Ecto neural progenitor cell (in vitro differentiated cells): ENCODE measurements around the gene GSN.
A peak's percentile ranks its signal among the peaks of the same experiment; 100 is the strongest.

ENCODE experiments used
- DNase-seq: peaks from one replicate; pipeline ENCODE4 v3.0.0-alpha.2; 2018; ENCODE audit warnings: low spot score

GSN gene

GRCh38 chr9:121267689-121268597, at the start of gene GSN:
Gene GSN (plus strand): TSS chr9:121268162. CDS start chr9:121301972, 33,810 bp downstream.
- peak; percentile 89 for DNase-seq

- no peak for DNase-seq
Observed at GRCh38 chr9:121218357-121219027, 49.5 kb upstream of the GSN start.

- no peak for DNase-seq
Observed at GRCh38 chr9:121219530-121219929, 48.4 kb upstream of the GSN start.

- DNase-seq: no peak
Observed at GRCh38 chr9:121220996-121221663, 46.8 kb upstream of the GSN start.

- no peak for DNase-seq
Observed at GRCh38 chr9:121221664-121222055, 46.3 kb upstream of the GSN start.

GRCh38 chr9:121222524-121223171, 45.3 kb upstream of the GSN start:
- DNase-seq: no peak

GRCh38 chr9:121225240-121225639, 42.7 kb upstream of the GSN start:
- DNase-seq: no peak

GRCh38 chr9:121226175-121226574, 41.8 kb upstream of the GSN start:
- DNase-seq: no peak

GRCh38 chr9:121227862-121228261, 40.1 kb upstream of the GSN start:
- no peak for DNase-seq

GRCh38 chr9:121230256-121230655, 37.7 kb upstream of the GSN start:
- DNase-seq: no peak

GRCh38 chr9:121232251-121232650, 35.7 kb upstream of the GSN start:
- no peak for DNase-seq

- no peak for DNase-seq
Observed at GRCh38 chr9:121233906-121234831, 33.8 kb upstream of the GSN start.

GRCh38 chr9:121234832-121235161, 33.2 kb upstream of the GSN start:
- no peak for DNase-seq

- no peak for DNase-seq
Observed at GRCh38 chr9:121235512-121235911, 32.5 kb upstream of the GSN start.

- DNase-seq: no peak
Observed at GRCh38 chr9:121237916-121238315, 30.0 kb upstream of the GSN start.

GRCh38 chr9:121239071-121239470, 28.9 kb upstream of the GSN start:
- DNase-seq: no peak

- no peak for DNase-seq
Observed at GRCh38 chr9:121239851-121240250, 28.1 kb upstream of the GSN start.

- no peak for DNase-seq
Observed at GRCh38 chr9:121240472-121241135, 27.4 kb upstream of the GSN start.

- DNase-seq: no peak
Observed at GRCh38 chr9:121242219-121242958, 25.6 kb upstream of the GSN start.

GRCh38 chr9:121242959-121243346, 25.0 kb upstream of the GSN start:
- DNase-seq: no peak
